ENCODE results near the gene UGT1A5. TPM values are rescaled to one million over a fixed set of nuclear protein-coding genes. Genes with fewer than 3 reads are reported as not detected.

The UGT1A5 gene
- polyA plus RNA-seq, 1 donor from 2014 or later: not detected

GRCh38 chr2:233684640-233685039 lies 28.1 kb upstream of the UGT1A5 start:
- Histone ChIP-seq H3K9ac (ENCODE audit: low read length) (no peak overlapping the region), H3K4me3 (ENCODE audit: low read length) (no peak overlapping the region), H3F3A (ENCODE audit: insufficient read depth, low read length, poor library complexity, severe bottlenecking) (no peaks in the 10 kb centered on the region), H3K79me2 (replicated peaks; ENCODE audit: insufficient read depth, low read length) (no peaks in the 10 kb centered on the region), H3K9me3 (ENCODE audit: low read length) (no peaks in the 10 kb centered on the region), H4K20me1 (ENCODE audit: insufficient read depth) (no peaks in the 10 kb centered on the region), H3K27ac (ENCODE audit: low read length) (no peak overlapping the region), H3K36me3 (ENCODE audit: insufficient read depth, low read length) (no peaks in the 10 kb centered on the region), H2AFZ (ENCODE audit: low read depth, low read length) (no peak overlapping the region), H3K27me3 (ENCODE audit: insufficient read depth, low read depth, low read length) (no peaks in the 10 kb centered on the region), H3K4me2 (ENCODE audit: low read length) (no peak overlapping the region), H3K9me2 (ENCODE audit: insufficient read depth, low read length) (no peaks in the 10 kb centered on the region)
- TF ChIP-seq EZH2 (IDR thresholded peaks at IDR 0.05; ENCODE audit: borderline replicate concordance, insufficient read depth, low read length, poor library complexity, severe bottlenecking): no peak
- TF ChIP-seq RAD21 (conservative IDR thresholded peaks at IDR 0.05): no peak
- no peak for TF ChIP-seq POLR2AphosphoS5 (IDR thresholded peaks at IDR 0.05)
- TF ChIP-seq TAF1 (IDR thresholded peaks at IDR 0.05; ENCODE audit: low read depth): no peak
- TF ChIP-seq SMC3 (conservative IDR thresholded peaks at IDR 0.05; ENCODE audit: poor library complexity): no peak
- no peak for TF ChIP-seq CTCF (IDR thresholded peaks at IDR 0.05; ENCODE audit: poor library complexity, severe bottlenecking)
- no peak for TF ChIP-seq EP300 (conservative IDR thresholded peaks at IDR 0.05; ENCODE audit: poor library complexity, severe bottlenecking)
- no peak for TF ChIP-seq REST (IDR thresholded peaks at IDR 0.05; ENCODE audit: borderline replicate concordance)
- TF ChIP-seq MXI1 (conservative IDR thresholded peaks at IDR 0.05; ENCODE audit: poor library complexity, severe bottlenecking): no peak

- TF ChIP-seq EP300 (conservative IDR thresholded peaks at IDR 0.05; ENCODE audit: poor library complexity, severe bottlenecking) (no peak), REST (IDR thresholded peaks at IDR 0.05; ENCODE audit: borderline replicate concordance) (no peak), EZH2 (IDR thresholded peaks at IDR 0.05; ENCODE audit: borderline replicate concordance, insufficient read depth, low read length, poor library complexity, severe bottlenecking) (no peak), MXI1 (conservative IDR thresholded peaks at IDR 0.05; ENCODE audit: poor library complexity, severe bottlenecking) (no peak), TAF1 (IDR thresholded peaks at IDR 0.05; ENCODE audit: low read depth) (no peak), SMC3 (conservative IDR thresholded peaks at IDR 0.05; ENCODE audit: poor library complexity) (no peak), POLR2AphosphoS5 (IDR thresholded peaks at IDR 0.05) (no peak), RAD21 (conservative IDR thresholded peaks at IDR 0.05) (no peak)
- H4K20me1 ChIP-seq (ENCODE audit: insufficient read depth): no peaks in the 10 kb centered on the region
- H2AFZ ChIP-seq (ENCODE audit: low read depth, low read length): no peak overlapping the region
- H3K27ac ChIP-seq (ENCODE audit: low read length): no peak overlapping the region
- no peak overlapping the region for H3K9ac ChIP-seq (ENCODE audit: low read length)
- no peaks in the 10 kb centered on the region for H3K36me3 ChIP-seq (ENCODE audit: insufficient read depth, low read length)
- no peaks in the 10 kb centered on the region for H3K9me2 ChIP-seq (ENCODE audit: insufficient read depth, low read length)
- no peak overlapping the region for H3K4me2 ChIP-seq (ENCODE audit: low read length)
- H3K9me3 ChIP-seq (ENCODE audit: low read length): no peaks in the 10 kb centered on the region
- no peaks in the 10 kb centered on the region for H3K27me3 ChIP-seq (ENCODE audit: insufficient read depth, low read depth, low read length)
- no peaks in the 10 kb centered on the region for H3F3A ChIP-seq (ENCODE audit: insufficient read depth, low read length, poor library complexity, severe bottlenecking)
- H3K4me3 ChIP-seq (ENCODE audit: low read length): no peak overlapping the region
- no peaks in the 10 kb centered on the region for H3K79me2 ChIP-seq (replicated peaks; ENCODE audit: insufficient read depth, low read length)
Measured at GRCh38 chr2:233686928-233687327, 25.8 kb upstream of the UGT1A5 start.

All from neural cell (in vitro differentiated cells).